NB4 (cell line): ENCODE data around the gene TMPRSS7.

Source experiments
- CTCF ChIP-seq: IDR thresholded peaks from one replicate; pipeline ENCODE4 v1.5.1; 2012; ENCODE audit warnings: low read depth, low read length
- POLR2A ChIP-seq: IDR thresholded peaks from 2 replicates; pipeline ENCODE4 v1.6.1; 2011; ENCODE audit warnings: mild to moderate bottlenecking; ENCODE audit not compliant: insufficient read length; ENCODE audit errors: extremely low read depth
- TF ChIP-seq, protein P1 (sequence below): IDR thresholded peaks from 2 replicates; pipeline ENCODE4 v1.6.1; 2011; ENCODE audit warnings: low read depth, low read length

GRCh38 chr3:112104774-112105173, 70.2 kb downstream of the TMPRSS7 start:
- TF ChIP-seq CTCF (no peak), POLR2A (no peak)
- TF ChIP-seq, protein P1, sequence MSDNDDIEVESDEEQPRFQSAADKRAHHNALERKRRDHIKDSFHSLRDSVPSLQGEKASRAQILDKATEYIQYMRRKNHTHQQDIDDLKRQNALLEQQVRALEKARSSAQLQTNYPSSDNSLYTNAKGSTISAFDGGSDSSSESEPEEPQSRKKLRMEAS: no peak
